Esophagus squamous epithelium (tissue), 5 donors: ENCODE results near the gene ZNF750. TPM values are rescaled to one million over a fixed set of nuclear protein-coding genes. Genes with fewer than 3 reads are reported as not detected.

Experiments used
- DNase-seq: peaks from one replicate; lab custom pipeline; 2025; lab: John Stamatoyannopoulos, UW
- H3K27ac ChIP-seq, 4 donors: fragments of 200-600 bp; sonication (generic); one replicate each; pipeline ENCODE4 v1.5.1; 2016 to 2019; ENCODE audit warnings: mild to moderate bottlenecking in 1 of 4
- H3K27me3 ChIP-seq, 4 donors: fragments of 200-600 bp; sonication (generic); 1 replicate in 3 of 4; 2 replicates in 1 of 4; pipeline versions ENCODE4 v1.5.1 to v1.6.0; 2017 to 2021; ENCODE audit warnings: antibody characterized with exemption in 1 of 4
- H3K36me3 ChIP-seq, 3 donors: fragments of 200-600 bp; sonication (generic); one replicate each; pipeline ENCODE4 v1.5.1; 2016 to 2019
- H3K4me1 ChIP-seq, 3 donors: fragments of 200-600 bp; sonication (generic); one replicate each; pipeline ENCODE4 v1.5.1; 2017 to 2019
- H3K4me3 ChIP-seq, 4 donors: fragments of 200-600 bp; sonication (generic); 1 replicate in 3 of 4; 2 replicates in 1 of 4; pipeline ENCODE4 v1.5.1; 2016 to 2019; ENCODE audit warnings: mild to moderate bottlenecking in 2 of 4, moderate library complexity in 1 of 4
- H3K9me3 ChIP-seq, 3 donors: fragments of 200-600 bp; sonication (generic); one replicate each; pipeline ENCODE4 v1.5.1; 2016 to 2019
- POLR2A ChIP-seq, 4 donors: fragments of 450-650 bp; IDR thresholded peaks; one replicate each; pipeline ENCODE4 v1.6.1; 2017; ENCODE audit warnings: antibody characterized with exemption in 4 of 4, mild to moderate bottlenecking in 4 of 4, moderate library complexity in 3 of 4
- WGBS, 2 donors: methylation state at CpG; one replicate each; pipeline ENCODE4 v1.1.5; 2018; 5-methylcytosine and 5-hydroxymethylcytosine counted together
- intact Hi-C: fragments of 100-400 bp; cut with DNase I; formaldehyde crosslinking; loops from one replicate; pipeline ENCODE4 v1.15.0; 2022
- total RNA-seq, 4 donors: library from RNA; depleted of rRNA; stranded (reverse); fragments of >200 nt; gene quantifications; one replicate each; pipeline ENCODE4 v1.1.0, GENCODE V29; 2016
- TF ChIP-seq, protein P1 (sequence below), 6 experiments: fragments of 450-650 bp in 4 of 6; fragments of 200-600 bp in 2 of 6; sonication (generic) in 2 of 6; IDR thresholded peaks; one replicate each; pipeline ENCODE4 v1.5.1; 2016 to 2019; ENCODE audit warnings: antibody characterized with exemption in 6 of 6, mild to moderate bottlenecking in 4 of 6, moderate library complexity in 4 of 6
- donor health status: DM: yes; HTN: yes; CAD: no.

Gene ZNF750
- total RNA-seq, 4 donors from 2014 or later = 55.4 to 253 (median 96.8) TPM

DNA sequence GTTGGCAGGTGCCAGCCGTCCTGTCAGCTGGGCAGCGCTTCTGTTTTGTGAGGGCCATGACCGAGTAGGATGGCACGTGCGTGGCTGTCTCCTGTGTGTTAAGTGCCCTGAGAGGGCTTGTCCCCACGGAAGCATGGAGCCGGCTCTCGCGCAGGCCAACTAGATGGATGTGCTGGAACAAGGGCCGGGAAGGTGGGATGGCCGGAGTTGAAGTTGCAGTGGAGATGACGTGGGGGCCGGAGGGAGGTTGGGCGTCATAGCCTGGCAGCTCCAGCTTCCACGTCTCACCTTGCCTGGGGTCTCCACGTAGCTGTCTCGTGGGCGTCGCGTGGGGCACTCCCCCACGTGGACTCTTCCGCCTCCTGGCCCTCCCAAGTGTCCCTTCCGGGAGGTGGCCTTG lies 60.3 kb downstream of the ZNF750 start:
- Histone ChIP-seq H3K4me1 (peaks cover 0 to 45% (median 11%) of the 10 kb centered on the region in 3 donors), H3K36me3 (peaks cover 0 to 36% (median 0%) of the 10 kb centered on the region in 3 donors), H3K27ac (no peak overlapping the region), H3K9me3 (no peaks in the 10 kb centered on the region), H3K4me3 (no peak overlapping the region), H3K27me3 (no peaks in the 10 kb centered on the region)
- no peak for DNase-seq
- intact Hi-C loops = loop anchor here (10.0 kb wide), 1 partner anchor 115 kb away; no protein-coding TSS in a partner anchor
- no peak for TF ChIP-seq POLR2A (IDR thresholded peaks at IDR 0.05)
- TF ChIP-seq, protein P1, sequence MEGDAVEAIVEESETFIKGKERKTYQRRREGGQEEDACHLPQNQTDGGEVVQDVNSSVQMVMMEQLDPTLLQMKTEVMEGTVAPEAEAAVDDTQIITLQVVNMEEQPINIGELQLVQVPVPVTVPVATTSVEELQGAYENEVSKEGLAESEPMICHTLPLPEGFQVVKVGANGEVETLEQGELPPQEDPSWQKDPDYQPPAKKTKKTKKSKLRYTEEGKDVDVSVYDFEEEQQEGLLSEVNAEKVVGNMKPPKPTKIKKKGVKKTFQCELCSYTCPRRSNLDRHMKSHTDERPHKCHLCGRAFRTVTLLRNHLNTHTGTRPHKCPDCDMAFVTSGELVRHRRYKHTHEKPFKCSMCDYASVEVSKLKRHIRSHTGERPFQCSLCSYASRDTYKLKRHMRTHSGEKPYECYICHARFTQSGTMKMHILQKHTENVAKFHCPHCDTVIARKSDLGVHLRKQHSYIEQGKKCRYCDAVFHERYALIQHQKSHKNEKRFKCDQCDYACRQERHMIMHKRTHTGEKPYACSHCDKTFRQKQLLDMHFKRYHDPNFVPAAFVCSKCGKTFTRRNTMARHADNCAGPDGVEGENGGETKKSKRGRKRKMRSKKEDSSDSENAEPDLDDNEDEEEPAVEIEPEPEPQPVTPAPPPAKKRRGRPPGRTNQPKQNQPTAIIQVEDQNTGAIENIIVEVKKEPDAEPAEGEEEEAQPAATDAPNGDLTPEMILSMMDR (IDR thresholded peaks at IDR 0.05) = no peak
- 90 to 94% methylated on average over 2 to 10 of the region's 23 CpGs for WGBS, 2 donors

Other genes starting within 250 kb of the ZNF750 start
- 100 to 1,000 TPM in 1 of 4 donors, 10 to 100 TPM in 3; 85.1 to 104 (median 89.3) TPM for gene WDR45B, start 191.6 kb downstream of the ZNF750 start, total RNA-seq
- 10 to 100 TPM in 2 of 4 donors, 1 to 10 TPM in 2; 3.4 to 20.8 (median 9.8) TPM for gene RAB40B, start 141.3 kb downstream of the ZNF750 start, total RNA-seq
- gene FN3KRP, start 123.3 kb downstream of the ZNF750 start, total RNA-seq = 10 to 100 TPM in 2 of 4 donors, 1 to 10 TPM in 2; 9.1 to 13.5 (median 10.2) TPM
- 10 to 100 TPM in 1 of 4 donors, 1 to 10 TPM in 1, under 1 TPM in 1, not detected in 1; 0.44 to 10.2 (median 2.3) TPM for gene FN3K, start 104.4 kb downstream of the ZNF750 start, total RNA-seq
- 10 to 100 TPM; 38.8 to 58.3 (median 55.0) TPM for gene TBCD, start 88.0 kb downstream of the ZNF750 start, total RNA-seq
- gene METRNL, start 239.6 kb upstream of the ZNF750 start, total RNA-seq = 100 to 1,000 TPM in 1 of 4 donors, 10 to 100 TPM in 3; 80.3 to 137 (median 87.7) TPM